Fibroblast of villous mesenchyme (primary cell): ENCODE results near the gene PET117. TPM values are rescaled to one million over a fixed set of nuclear protein-coding genes. Genes with fewer than 3 reads are reported as not detected.
"Not testable (repeated sequence)": the region's sequence is repeated elsewhere in the genome, so short reads cannot be mapped to it uniquely, and the experiment has no call there.

ENCODE experiments used
- DNase-seq: peaks from one replicate; pipeline ENCODE4 v3.0.0-alpha.2; 2010; ENCODE audit warnings: low read depth
- H3K4me3 ChIP-seq: 2 replicates; pipeline ENCODE4 v1.5.1; 2011; ENCODE audit warnings: low read depth, mild to moderate bottlenecking, low read length
- CTCF ChIP-seq: IDR thresholded peaks from 2 replicates; pipeline ENCODE4 v1.5.1; 2012; ENCODE audit warnings: low read depth, mild to moderate bottlenecking, low read length; ENCODE audit not compliant: insufficient read depth
- total RNA-seq: library from RNA; depleted of rRNA; stranded (reverse); fragments of >200 nt; gene quantifications from 2 replicates; pipeline ENCODE4 v1.2.3, GENCODE V29; 2012

Gene PET117
- 9.5 and 9.7 TPM in 2 replicates for total RNA-seq

GRCh38 chr20:18137412-18138265 is at the start of gene PET117, which contains the start of gene KAT14:
Gene PET117, plus strand, starts transcription at chr20:18137863. Its CDS starts 93 bp downstream, at chr20:18137956.
Gene KAT14, plus strand, starts transcription at chr20:18137863. Its CDS starts 4,798 bp downstream, at chr20:18142661.
- DNase-seq, result peak; percentile 92
- H3K4me3 ChIP-seq, result peak within 1 kb of the TSS; percentile 74
- TF ChIP-seq CTCF, result no peak

- not testable (repeated sequence) for H3K4me3 ChIP-seq, DNase-seq
Measured at GRCh38 chr20:18088298-18088697, 49.4 kb upstream of the PET117 start.

- not testable (repeated sequence) for DNase-seq, H3K4me3 ChIP-seq
Measured at GRCh38 chr20:18088841-18089240, 48.8 kb upstream of the PET117 start.

- DNase-seq, result no peak
- H3K4me3 ChIP-seq, result no peak overlapping the region
- TF ChIP-seq CTCF, result no peak
Measured at GRCh38 chr20:18090044-18090443, 47.6 kb upstream of the PET117 start.

- no peak for TF ChIP-seq CTCF
- no peak for DNase-seq
- H3K4me3 ChIP-seq, result no peak overlapping the region
Measured at GRCh38 chr20:18090477-18090876, 47.2 kb upstream of the PET117 start.

- no peak for DNase-seq
- no peak overlapping the region for H3K4me3 ChIP-seq
- TF ChIP-seq CTCF, result no peak
Measured at GRCh38 chr20:18091623-18092022, 46.0 kb upstream of the PET117 start.

GRCh38 chr20:18092890-18093289 is 44.8 kb upstream of the PET117 start:
- no peak for TF ChIP-seq CTCF
- no peak for DNase-seq
- H3K4me3 ChIP-seq, result no peak overlapping the region

- H3K4me3 ChIP-seq, result no peak overlapping the region
- DNase-seq, result no peak
- TF ChIP-seq CTCF, result no peak
Measured at GRCh38 chr20:18093388-18093787, 44.3 kb upstream of the PET117 start.
